Adrenal gland (tissue), 12 donors: ENCODE results near the gene NKAPD1. TPM values are rescaled to one million over a fixed set of nuclear protein-coding genes. Genes with fewer than 3 reads are reported as not detected.

ENCODE experiments used
- DNase-seq, 7 donors: peaks; one replicate each; pipeline ENCODE4 v3.0.0-alpha.2; 2019 to 2020
- H3K27ac ChIP-seq, 5 donors: fragments of 200-600 bp; sonication (generic) in 4 of 5; 1 replicate in 3 of 5; 2 replicates in 2 of 5; pipeline versions ENCODE4 v1.5.1 to v1.8.0; 2016 to 2020; ENCODE audit warnings: mild to moderate bottlenecking in 1 of 5
- H3K27me3 ChIP-seq: fragments of 200-600 bp; 2 replicates; pipeline ENCODE4 v1.8.0; 2021
- H3K36me3 ChIP-seq, 2 donors: fragments of 200-600 bp; replicated peaks in 1 of 2; 1 replicate in 1 of 2; 2 replicates in 1 of 2; pipeline versions ENCODE4 v1.5.1 to v1.8.0; 2018 to 2022
- H3K4me1 ChIP-seq, 2 donors: fragments of 200-600 bp; replicated peaks in 1 of 2; 1 replicate in 1 of 2; 2 replicates in 1 of 2; pipeline versions ENCODE4 v1.5.1 to v1.8.0; 2018 to 2021
- H3K4me3 ChIP-seq, 4 donors: fragments of 200-600 bp; sonication (generic) in 3 of 4; one replicate each; pipeline ENCODE4 v1.5.1; 2016 to 2018
- H3K9me3 ChIP-seq, 3 donors: fragments of 200-600 bp; sonication (generic) in 1 of 3; replicated peaks in 1 of 3; 1 replicate in 2 of 3; 2 replicates in 1 of 3; pipeline versions ENCODE4 v1.5.1 to v1.8.0; 2016 to 2021
- POLR2A ChIP-seq, 2 donors: fragments of 450-650 bp; IDR thresholded peaks; one replicate each; pipeline ENCODE4 v1.6.1; 2017; ENCODE audit warnings: antibody characterized with exemption in 2 of 2, mild to moderate bottlenecking in 2 of 2, moderate library complexity in 1 of 2
- WGBS, 4 donors: extraction: QIAGEN DNeasy Blood & Tissue Kit in 2 of 4; methylation state at CpG; one replicate each; pipeline versions ENCODE4 v1.1.5 to v1.1.7; 2013 to 2017; 5-methylcytosine and 5-hydroxymethylcytosine counted together
- intact Hi-C, 2 donors: fragments of 100-400 bp; cut with DNase I; formaldehyde crosslinking; loops; one replicate each; pipeline versions ENCODE4 v1.14.1 to v1.15.0; 2022 to 2023
- polyA plus RNA-seq, 3 donors: library from polyadenylated mRNA; stranded (reverse); fragments of 200-250 nt in 2 of 3; fragments of 350-450 nt in 1 of 3; fragmentation: Illumina TruSeq in 1 of 3; extraction: RNeasy Lipid Tissue Mini Kit (QIAGEN cat#74804) in 1 of 3; gene quantifications; one replicate each; pipeline ENCODE4 v1.2.3, GENCODE V29; 2013 to 2014
- total RNA-seq, 9 donors: library from RNA; depleted of rRNA in 4 of 9; stranded (reverse); fragments of >200 nt in 4 of 9; fragments of 120-200 nt in 1 of 9; fragmentation: NEBNext Ultra II Directional in 1 of 9; extraction: Animal tissue kit (Norgen Biotek cat#: 25700) in 1 of 9; gene quantifications; one replicate each; pipeline versions ENCODE4 v1.1.0 to v1.2.4, GENCODE V29; 2013 to 2023
- TF ChIP-seq, protein P1 (sequence below), 6 experiments: fragments of 450-650 bp in 4 of 6; fragments of 200-600 bp in 2 of 6; sonication (generic) in 1 of 6; IDR thresholded peaks; 1 replicate in 5 of 6; 2 replicates in 1 of 6; pipeline versions ENCODE4 v1.5.1 to v1.8.0; 2016 to 2021; ENCODE audit warnings: antibody characterized with exemption in 6 of 6, mild to moderate bottlenecking in 2 of 6, moderate library complexity in 1 of 6
- donor health status: healthy with polysubstance abuse.
- donor health status: Bipolar disorder and iron deficiency.
- donor health status: DM: yes; HTN: yes; CAD: no.
- donor health status: DM: no; HTN: no; CAD: no.
- donor health status: DM: no; HTN: no; CAD: no.
- donor health status: DM: yes; HTN: yes; CAD: no.

Gene NKAPD1
- total and polyA plus RNA-seq, 12 donors = 9.8 to 40.5 (median 16.5) TPM

DNA sequence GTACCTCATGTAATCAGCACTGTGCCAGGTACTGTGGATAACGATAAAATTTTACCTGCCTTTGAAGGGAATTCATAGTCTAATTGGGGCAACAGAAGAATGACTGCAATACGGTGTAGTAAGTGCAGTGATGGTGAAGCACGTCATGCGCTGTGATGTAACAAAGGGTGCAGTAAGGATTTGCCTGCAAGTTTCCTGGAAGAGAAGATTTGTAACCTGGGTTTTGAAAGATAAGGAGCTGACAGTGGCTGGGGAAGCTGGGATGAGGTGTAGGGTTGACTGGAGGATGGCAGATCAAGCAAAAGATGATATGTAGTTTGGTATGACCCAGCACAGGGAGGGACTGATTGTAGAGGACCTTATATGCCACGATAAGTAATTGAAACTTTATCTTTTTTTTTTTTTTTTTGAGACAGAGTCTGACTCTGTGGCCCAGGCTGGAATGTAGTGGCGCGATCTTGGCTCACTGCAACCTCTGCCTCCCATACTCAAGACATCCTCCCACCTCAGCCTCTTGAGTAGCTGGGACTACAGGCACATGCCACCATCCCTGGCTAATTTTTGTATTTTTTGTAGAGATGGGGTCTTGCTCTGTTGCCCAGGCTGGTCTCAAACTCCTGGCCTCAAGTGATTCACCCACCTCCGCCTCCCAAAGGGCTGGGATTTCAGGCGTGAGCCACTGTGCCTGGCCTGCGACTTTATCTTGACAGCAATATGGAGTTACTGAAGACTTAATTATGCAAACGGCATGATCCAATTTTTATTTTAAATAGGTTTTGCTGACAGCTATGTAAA is 23.8 kb downstream of the NKAPD1 start:
- Histone ChIP-seq H3K9me3 (no peaks in the 10 kb centered on the region), H3K36me3 (peaks cover 0 to 38% of the 10 kb centered on the region in 2 donors), H3K27me3 (no peaks in the 10 kb centered on the region), H3K4me3 (no peak overlapping the region), H3K27ac (no peak overlapping the region), H3K4me1 (no peaks in the 10 kb centered on the region)
- 92 to 95% (median 93%) methylated on average over 11 of the region's 11 CpGs for WGBS, 4 donors
- TF ChIP-seq, protein P1, sequence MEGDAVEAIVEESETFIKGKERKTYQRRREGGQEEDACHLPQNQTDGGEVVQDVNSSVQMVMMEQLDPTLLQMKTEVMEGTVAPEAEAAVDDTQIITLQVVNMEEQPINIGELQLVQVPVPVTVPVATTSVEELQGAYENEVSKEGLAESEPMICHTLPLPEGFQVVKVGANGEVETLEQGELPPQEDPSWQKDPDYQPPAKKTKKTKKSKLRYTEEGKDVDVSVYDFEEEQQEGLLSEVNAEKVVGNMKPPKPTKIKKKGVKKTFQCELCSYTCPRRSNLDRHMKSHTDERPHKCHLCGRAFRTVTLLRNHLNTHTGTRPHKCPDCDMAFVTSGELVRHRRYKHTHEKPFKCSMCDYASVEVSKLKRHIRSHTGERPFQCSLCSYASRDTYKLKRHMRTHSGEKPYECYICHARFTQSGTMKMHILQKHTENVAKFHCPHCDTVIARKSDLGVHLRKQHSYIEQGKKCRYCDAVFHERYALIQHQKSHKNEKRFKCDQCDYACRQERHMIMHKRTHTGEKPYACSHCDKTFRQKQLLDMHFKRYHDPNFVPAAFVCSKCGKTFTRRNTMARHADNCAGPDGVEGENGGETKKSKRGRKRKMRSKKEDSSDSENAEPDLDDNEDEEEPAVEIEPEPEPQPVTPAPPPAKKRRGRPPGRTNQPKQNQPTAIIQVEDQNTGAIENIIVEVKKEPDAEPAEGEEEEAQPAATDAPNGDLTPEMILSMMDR (IDR thresholded peaks at IDR 0.05) = no peak
- TF ChIP-seq POLR2A (IDR thresholded peaks at IDR 0.05) = no peak
- DNase-seq = no peak
- intact Hi-C loops = no loop called here

DNA sequence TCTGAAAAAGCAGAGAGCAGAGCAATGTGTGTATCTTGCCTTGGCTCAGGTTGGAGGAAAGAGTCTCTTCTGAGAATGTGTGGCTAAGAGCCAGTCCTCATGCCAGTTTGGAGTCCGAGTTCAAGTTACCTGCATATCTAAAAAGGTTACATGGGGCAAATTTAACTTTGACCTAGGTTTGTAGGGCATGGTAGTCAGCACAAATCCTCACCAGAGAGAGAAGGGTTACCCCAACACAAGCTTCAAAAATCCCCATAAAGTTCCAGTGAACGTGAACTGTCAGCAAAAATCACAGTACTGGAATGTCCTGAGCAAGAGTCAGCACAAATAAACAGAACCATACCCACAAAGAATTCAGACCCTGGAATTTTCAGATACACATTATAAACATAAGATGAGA is 26.4 kb downstream of the NKAPD1 start:
- Histone ChIP-seq H3K36me3 (peaks cover 0 to 15% of the 10 kb centered on the region in 2 donors), H3K27me3 (no peaks in the 10 kb centered on the region), H3K9me3 (no peaks in the 10 kb centered on the region), H3K27ac (no peak overlapping the region), H3K4me1 (no peaks in the 10 kb centered on the region), H3K4me3 (no peak overlapping the region)
- 76 to 82% (median 78%) methylated on average over 2 of the region's 2 CpGs for WGBS, 4 donors
- TF ChIP-seq POLR2A (IDR thresholded peaks at IDR 0.05) = no peak
- TF ChIP-seq, protein P1 (IDR thresholded peaks at IDR 0.05) = no peak
- intact Hi-C loops = no loop called here
- no peak for DNase-seq

DNA sequence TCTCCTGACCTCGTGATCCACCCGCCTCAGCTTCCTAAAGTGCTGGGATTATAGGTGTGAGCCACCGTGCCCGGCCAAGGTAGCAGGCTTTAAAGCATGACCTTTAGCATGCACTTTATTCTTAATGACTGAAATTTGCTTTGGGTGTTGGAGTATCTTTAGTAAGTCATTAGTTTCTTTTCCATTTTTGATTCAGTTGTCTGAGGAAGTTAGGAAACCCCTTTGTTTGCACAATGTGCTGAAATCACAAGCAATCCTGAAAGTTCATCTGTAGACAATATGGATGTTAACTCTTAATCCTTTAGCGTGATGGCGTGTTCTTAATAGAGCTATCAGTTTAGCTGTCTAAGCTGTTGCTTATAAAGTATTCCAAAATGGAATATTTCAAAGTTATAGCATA is 29.3 kb downstream of the NKAPD1 start:
- Histone ChIP-seq H3K27me3 (no peaks in the 10 kb centered on the region), H3K4me1 (no peaks in the 10 kb centered on the region), H3K4me3 (no peak overlapping the region), H3K27ac (no peak overlapping the region), H3K9me3 (no peaks in the 10 kb centered on the region), H3K36me3 (no peaks in the 10 kb centered on the region)
- WGBS, 4 donors = 81 to 95% (median 85%) methylated on average over 5 to 6 of the region's 6 CpGs
- TF ChIP-seq, protein P1 (IDR thresholded peaks at IDR 0.05) = no peak
- no peak for TF ChIP-seq POLR2A (IDR thresholded peaks at IDR 0.05)
- intact Hi-C loops = no loop called here
- DNase-seq = no peak

DNA sequence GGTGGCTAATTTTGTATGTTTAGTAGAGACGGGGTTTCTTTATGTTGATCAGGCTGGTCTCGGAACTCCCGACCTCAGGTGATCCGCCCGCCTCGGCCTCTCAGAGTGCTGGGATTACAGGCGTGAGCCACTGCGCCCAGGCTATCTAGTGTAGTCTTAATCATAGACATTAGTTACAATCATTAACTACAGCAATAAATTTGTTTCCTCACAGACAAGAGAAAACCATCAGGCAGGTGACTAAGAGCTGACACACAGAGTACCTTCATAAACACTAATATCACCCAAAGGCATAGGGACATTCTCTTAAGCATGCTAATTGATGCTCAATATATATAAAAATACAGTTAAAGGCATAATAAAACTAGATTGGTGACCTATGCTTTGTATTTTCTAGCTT is 32.0 kb downstream of the NKAPD1 start:
- Histone ChIP-seq H3K9me3 (no peaks in the 10 kb centered on the region), H3K36me3 (no peaks in the 10 kb centered on the region), H3K4me3 (no peak overlapping the region), H3K4me1 (no peaks in the 10 kb centered on the region), H3K27ac (no peak overlapping the region), H3K27me3 (no peaks in the 10 kb centered on the region)
- intact Hi-C loops = no loop called here
- no peak for DNase-seq
- WGBS, 4 donors = 90 to 97% (median 94%) methylated on average over 8 of the region's 8 CpGs
- TF ChIP-seq, protein P1 (IDR thresholded peaks at IDR 0.05) = no peak
- TF ChIP-seq POLR2A (IDR thresholded peaks at IDR 0.05) = no peak
